Body of pancreas (tissue), 4 donors: ENCODE data around the gene TMED3. TPM values are rescaled to one million over a fixed set of nuclear protein-coding genes. Genes with fewer than 3 reads are reported as not detected.

Source experiments
- ATAC-seq: fragments of 150-250 bp; one replicate; pipeline ENCODE4 v1.9.1; 2016
- DNase-seq, 4 donors: peaks; one replicate each; pipeline ENCODE4 v3.0.0-alpha.2; 2019
- H3K27ac ChIP-seq, 4 donors: fragments of 200-600 bp; sonication (generic); 1 replicate in 3 of 4; 2 replicates in 1 of 4; pipeline versions ENCODE4 v1.5.1 to v1.6.1; 2016 to 2019; ENCODE audit warnings: mild to moderate bottlenecking in 1 of 4, mixed read lengths in 1 of 4, moderate library complexity in 1 of 4
- H3K27me3 ChIP-seq, 2 donors: fragments of 200-600 bp; sonication (generic); one replicate each; pipeline ENCODE4 v1.6.0; 2016; ENCODE audit warnings: mild to moderate bottlenecking in 1 of 2
- H3K36me3 ChIP-seq, 2 donors: fragments of 200-600 bp; sonication (generic); replicated peaks in 1 of 2; 2 replicates each; pipeline ENCODE4 v1.5.1; 2016; ENCODE audit warnings: low read depth in 2 of 2; ENCODE audit not compliant: insufficient read depth in 1 of 2
- H3K4me1 ChIP-seq: fragments of 200-600 bp; sonication (generic); one replicate; pipeline ENCODE4 v1.6.0; 2016
- H3K4me3 ChIP-seq, 2 donors: fragments of 200-600 bp; sonication (generic); 1 replicate in 1 of 2; 2 replicates in 1 of 2; pipeline ENCODE4 v1.5.1; 2016 to 2019
- H3K9me3 ChIP-seq, 3 donors: fragments of 200-600 bp; sonication (generic); 1 replicate in 2 of 3; 2 replicates in 1 of 3; pipeline ENCODE4 v1.5.1; 2016
- CTCF ChIP-seq, 7 experiments: fragments of 450-650 bp in 4 of 7; fragments of 200-600 bp in 3 of 7; sonication (generic) in 3 of 7; IDR thresholded peaks; one replicate each; pipeline ENCODE4 v1.5.1; 2016 to 2019; ENCODE audit warnings: antibody characterized with exemption in 7 of 7
- POLR2A ChIP-seq, 3 donors: fragments of 450-650 bp; IDR thresholded peaks; one replicate each; pipeline ENCODE4 v1.6.1; 2016; ENCODE audit warnings: antibody characterized with exemption in 3 of 3, mild to moderate bottlenecking in 2 of 3
- WGBS, 2 donors: methylation state at CpG; one replicate each; pipeline ENCODE4 v1.1.5; 2017; 5-methylcytosine and 5-hydroxymethylcytosine counted together
- intact Hi-C: fragments of 100-400 bp; cut with DNase I; formaldehyde crosslinking; loops from one replicate; pipeline ENCODE4 v1.15.1; 2023
- total RNA-seq, 2 donors: library from RNA; depleted of rRNA; stranded (reverse); fragments of >200 nt; gene quantifications; one replicate each; pipeline ENCODE4 v1.1.0, GENCODE V29; 2016

The TMED3 gene
- total RNA-seq, 2 donors from 2014 or later, result 82.1 to 98.1 TPM

GRCh38 chr15:79282371-79283251, 28.3 kb upstream of the TMED3 start, which contains the start of gene ANKRD34C:
Gene ANKRD34C (plus strand): TSS chr15:79282722. CDS start chr15:79293285, 10,563 bp downstream.
- no peak within 1 kb of the TSS for H3K4me3 ChIP-seq
- no peaks in the 10 kb centered on the region for H3K9me3 ChIP-seq
- H3K4me1 ChIP-seq, result peaks cover 3% of the 10 kb centered on the region
- peaks cover 0 to 14% of the 10 kb centered on the region in 2 donors for H3K27me3 ChIP-seq
- ATAC-seq (no peak), DNase-seq (peak in 2 of 4 donors; percentile 17 to 22)
- TF ChIP-seq POLR2A (IDR thresholded peaks at IDR 0.05), result no peak
- TF ChIP-seq CTCF (IDR thresholded peaks at IDR 0.05), result no peak
- WGBS, 2 donors, result 7 to 8% methylated on average over 50 to 55 of the region's 56 CpGs
- H3K36me3 ChIP-seq, result no peaks in the 10 kb centered on the region
- intact Hi-C loops, result no loop called here
- no peak within 1 kb of the TSS for H3K27ac ChIP-seq

- H3K9me3 ChIP-seq, result no peaks in the 10 kb centered on the region
- DNase-seq, result peak; percentile 27 to 61 (median 36)
Measured at GRCh38 chr15:79283252-79284048, 27.5 kb upstream of the TMED3 start.

GRCh38 chr15:79290642-79291275, 20.2 kb upstream of the TMED3 start:
- intact Hi-C loops, result no loop called here
- no peaks in the 10 kb centered on the region for H3K9me3 ChIP-seq
- no peak overlapping the region for H3K27ac ChIP-seq
- no peaks in the 10 kb centered on the region for H3K36me3 ChIP-seq
- ATAC-seq, result no peak
- H3K4me3 ChIP-seq, result no peak overlapping the region
- H3K4me1 ChIP-seq, result no peaks in the 10 kb centered on the region
- no peak for DNase-seq
- TF ChIP-seq POLR2A (IDR thresholded peaks at IDR 0.05), result no peak
- no peak for TF ChIP-seq CTCF (IDR thresholded peaks at IDR 0.05)
- H3K27me3 ChIP-seq, result no peaks in the 10 kb centered on the region
- WGBS, 2 donors, result 54 to 59% methylated on average over 6 of the region's 6 CpGs

More at GRCh38 chr15:79283252-79284048, 27.5 kb upstream of the TMED3 start:
- Histone ChIP-seq H3K36me3 (no peaks in the 10 kb centered on the region), H3K27me3 (peaks cover 0 to 14% of the 10 kb centered on the region in 2 donors), H3K4me1 (peaks cover 3% of the 10 kb centered on the region), H3K4me3 (no peak overlapping the region), H3K27ac (no peak overlapping the region)
- no peak for TF ChIP-seq POLR2A (IDR thresholded peaks at IDR 0.05)
- no peak for TF ChIP-seq CTCF (IDR thresholded peaks at IDR 0.05)
- WGBS, 2 donors, result 10 to 13% methylated on average over 34 to 46 of the region's 46 CpGs
- ATAC-seq, result peak; percentile 53
- intact Hi-C loops, result no loop called here

- ATAC-seq (no peak), DNase-seq (no peak)
- Histone ChIP-seq H3K27me3 (no peaks in the 10 kb centered on the region), H3K36me3 (no peaks in the 10 kb centered on the region), H3K27ac (no peak overlapping the region), H3K4me1 (no peaks in the 10 kb centered on the region), H3K4me3 (no peak overlapping the region), H3K9me3 (no peaks in the 10 kb centered on the region)
- intact Hi-C loops, result no loop called here
- TF ChIP-seq POLR2A (IDR thresholded peaks at IDR 0.05) (no peak), CTCF (IDR thresholded peaks at IDR 0.05) (no peak)
- WGBS, 2 donors, result 69 to 72% methylated on average over 4 of the region's 4 CpGs
Measured at GRCh38 chr15:79292011-79292410, 18.9 kb upstream of the TMED3 start.
